ENCODE results near the gene ERC2.
"Not testable (repeated sequence)": the region's sequence is repeated elsewhere in the genome, so short reads cannot be mapped to it uniquely, and the experiment has no call there.

Gene ERC2

GRCh38 chr3:56277236-56277635 is 191.0 kb downstream of the ERC2 start:
- no peak overlapping the region for H3K4me3 ChIP-seq (ENCODE audit: low read depth, low read length)
- DNase-seq (ENCODE audit: low read depth): no peak
- TF ChIP-seq, protein P1, sequence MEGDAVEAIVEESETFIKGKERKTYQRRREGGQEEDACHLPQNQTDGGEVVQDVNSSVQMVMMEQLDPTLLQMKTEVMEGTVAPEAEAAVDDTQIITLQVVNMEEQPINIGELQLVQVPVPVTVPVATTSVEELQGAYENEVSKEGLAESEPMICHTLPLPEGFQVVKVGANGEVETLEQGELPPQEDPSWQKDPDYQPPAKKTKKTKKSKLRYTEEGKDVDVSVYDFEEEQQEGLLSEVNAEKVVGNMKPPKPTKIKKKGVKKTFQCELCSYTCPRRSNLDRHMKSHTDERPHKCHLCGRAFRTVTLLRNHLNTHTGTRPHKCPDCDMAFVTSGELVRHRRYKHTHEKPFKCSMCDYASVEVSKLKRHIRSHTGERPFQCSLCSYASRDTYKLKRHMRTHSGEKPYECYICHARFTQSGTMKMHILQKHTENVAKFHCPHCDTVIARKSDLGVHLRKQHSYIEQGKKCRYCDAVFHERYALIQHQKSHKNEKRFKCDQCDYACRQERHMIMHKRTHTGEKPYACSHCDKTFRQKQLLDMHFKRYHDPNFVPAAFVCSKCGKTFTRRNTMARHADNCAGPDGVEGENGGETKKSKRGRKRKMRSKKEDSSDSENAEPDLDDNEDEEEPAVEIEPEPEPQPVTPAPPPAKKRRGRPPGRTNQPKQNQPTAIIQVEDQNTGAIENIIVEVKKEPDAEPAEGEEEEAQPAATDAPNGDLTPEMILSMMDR (IDR thresholded peaks at IDR 0.05; ENCODE audit: control insufficient read depth, extremely low read depth, insufficient read depth): no peak

GRCh38 chr3:56275120-56275519 is 193.1 kb downstream of the ERC2 start:
- no peak overlapping the region for H3K4me3 ChIP-seq (ENCODE audit: low read depth, low read length)
- TF ChIP-seq, protein P1 (IDR thresholded peaks at IDR 0.05; ENCODE audit: control insufficient read depth, extremely low read depth, insufficient read depth): no peak
- DNase-seq (ENCODE audit: low read depth): no peak

DNA sequence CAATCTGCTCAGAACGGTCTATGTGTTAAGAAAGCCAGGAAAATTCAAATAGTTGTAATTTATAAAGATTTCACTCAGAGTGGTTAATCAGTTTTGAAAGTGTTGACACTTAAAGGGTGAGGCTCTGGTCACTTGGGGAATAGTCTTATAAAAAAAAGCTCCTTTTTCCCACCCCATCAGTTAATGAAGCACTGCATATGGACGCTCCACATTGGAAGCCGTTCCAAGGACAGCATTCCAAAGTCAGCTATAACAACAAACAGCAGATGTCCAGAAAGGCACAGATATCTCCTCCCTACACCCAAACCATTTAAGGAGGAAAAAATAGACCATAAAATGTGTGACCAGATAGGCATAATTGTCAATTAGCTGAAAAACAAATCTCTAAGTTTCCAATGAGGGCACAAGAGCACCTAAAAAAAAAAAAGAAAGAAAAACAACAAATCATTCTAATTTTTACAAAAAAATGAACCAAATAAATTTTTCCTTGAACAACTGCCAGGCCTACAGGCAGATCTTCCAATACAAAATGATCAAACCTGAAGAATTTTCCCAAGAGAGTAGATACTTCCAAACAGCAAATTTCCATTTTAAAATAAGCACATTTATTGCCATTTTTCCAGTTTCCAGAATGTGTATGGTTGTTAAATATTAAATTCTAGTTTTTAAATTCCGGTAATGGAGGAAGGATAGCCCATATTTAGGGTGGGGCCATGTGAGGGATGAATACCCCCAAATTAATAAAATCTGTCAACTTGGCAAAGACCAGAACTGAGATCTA is 198.3 kb downstream of the ERC2 start:
- no peak overlapping the region for H3K4me3 ChIP-seq (ENCODE audit: low read depth, low read length)
- DNase-seq (ENCODE audit: low read depth): no peak
- TF ChIP-seq, protein P1 (IDR thresholded peaks at IDR 0.05; ENCODE audit: control insufficient read depth, extremely low read depth, insufficient read depth): no peak

- no peak overlapping the region for H3K4me3 ChIP-seq (ENCODE audit: low read depth, low read length)
- no peak for DNase-seq (ENCODE audit: low read depth)
- TF ChIP-seq, protein P1 (IDR thresholded peaks at IDR 0.05; ENCODE audit: control insufficient read depth, extremely low read depth, insufficient read depth): no peak
Measured at GRCh38 chr3:56268616-56269383, 199.5 kb downstream of the ERC2 start.

- DNase-seq (ENCODE audit: low read depth); H3K4me3 ChIP-seq (ENCODE audit: low read depth, low read length): not testable (repeated sequence)
Measured at GRCh38 chr3:56261852-56262251, 206.4 kb downstream of the ERC2 start.

DNA sequence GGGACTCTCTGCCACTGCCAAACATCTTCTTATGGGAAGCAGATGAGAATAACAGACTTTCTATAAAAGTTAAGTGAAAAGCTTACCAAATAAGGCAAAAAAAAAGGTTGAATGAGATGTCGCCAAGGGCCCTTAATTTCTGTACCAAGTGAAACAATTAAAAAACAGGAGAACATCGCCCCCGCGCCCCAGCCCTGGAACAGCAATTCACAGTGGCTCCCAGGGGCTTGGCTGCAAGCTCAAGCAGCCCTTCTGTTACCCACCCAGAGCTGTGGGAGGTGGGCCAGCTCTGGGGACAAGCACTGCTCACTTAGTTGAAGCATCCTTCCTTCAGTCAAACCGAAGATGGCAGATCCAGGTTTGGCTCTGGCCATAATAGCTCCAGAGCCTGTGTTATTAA is 208.0 kb downstream of the ERC2 start:
- H3K4me3 ChIP-seq (ENCODE audit: low read depth, low read length): no peak overlapping the region
- DNase-seq (ENCODE audit: low read depth): no peak
- TF ChIP-seq, protein P1 (IDR thresholded peaks at IDR 0.05; ENCODE audit: control insufficient read depth, extremely low read depth, insufficient read depth): no peak

DNA sequence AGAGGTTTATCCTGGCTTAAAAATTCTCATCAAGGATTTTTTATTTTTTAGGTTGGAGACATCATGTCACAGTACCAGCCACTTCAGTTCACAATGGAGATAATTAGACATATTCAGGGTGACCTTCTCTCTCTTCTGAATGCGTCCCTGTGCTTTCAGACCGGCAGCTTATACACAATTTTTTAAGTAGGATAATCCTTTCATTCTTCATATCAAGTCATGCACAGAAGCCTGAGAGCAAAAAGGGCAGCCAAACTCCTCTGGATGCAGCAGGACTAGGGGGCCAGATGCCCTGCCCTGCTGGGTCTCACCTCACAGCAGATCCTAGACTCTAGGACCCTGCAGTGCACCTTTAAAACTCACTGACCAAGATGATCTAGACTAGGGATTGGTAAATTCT is 210.4 kb downstream of the ERC2 start:
- TF ChIP-seq, protein P1 (IDR thresholded peaks at IDR 0.05; ENCODE audit: control insufficient read depth, extremely low read depth, insufficient read depth): no peak
- no peak overlapping the region for H3K4me3 ChIP-seq (ENCODE audit: low read depth, low read length)
- DNase-seq (ENCODE audit: low read depth): no peak

Data from LNCaP clone FGC (cell line).